Endothelial cell of umbilical vein (primary cell): ENCODE data around the gene PSME3IP1. TPM values are rescaled to one million over a fixed set of nuclear protein-coding genes. Genes with fewer than 3 reads are reported as not detected.

Experiments used
- BruUV-seq: library from RNA; stranded (reverse); fragments of 400-500 nt; replicated peaks from 2 replicates; lab custom pipeline; 2021; lab: Mats Ljungman, UMichigan
- CTCF ChIA-PET: fragments of 300-600, 350-600 bp; sonication (Branson Sonifier 250); formaldehyde crosslinking; loops from one replicate; lab custom pipeline; 2021; ENCODE audit warnings: antibody characterized with exemption, inconsistent platforms; lab: Charles Lee
- POLR2A ChIA-PET: fragments of 300-600, 350-600 bp; sonication (Branson Sonifier 250); formaldehyde crosslinking; loops from one replicate; lab custom pipeline; 2021; ENCODE audit warnings: antibody characterized with exemption, inconsistent platforms; lab: Charles Lee
- DNase-seq: peaks from one replicate; pipeline ENCODE4 v3.0.0-alpha.2; 2011; ENCODE audit warnings: low read depth, low spot score
- FAIRE-seq: peaks from 2 replicates; lab custom pipeline; 2011; peaks lifted over from hg19 to GRCh38; lab: Jason Lieb, UNC
- H2AFZ ChIP-seq: 2 replicates; pipeline ENCODE4 v1.6.0; 2012; ENCODE audit warnings: low read depth, low read length, control low read depth, inconsistent platforms
- H3K27ac ChIP-seq: 2 replicates; pipeline ENCODE4 v1.5.1; 2011; ENCODE audit warnings: low read depth, mild to moderate bottlenecking, control low read depth, low read length, moderate library complexity; ENCODE audit not compliant: insufficient read depth
- H3K27me3 ChIP-seq, 2 experiments: 2 replicates each; pipeline versions ENCODE4 v1.6.0 to v1.6.1; 2011; ENCODE audit warnings: low read length in 2 of 2, mixed read lengths in 1 of 2; ENCODE audit not compliant: control insufficient read depth in 2 of 2, insufficient read depth in 2 of 2
- H3K36me3 ChIP-seq, 2 experiments: 2 replicates in 1 of 2; 3 replicates in 1 of 2; pipeline ENCODE4 v1.5.1; 2011; ENCODE audit warnings: low read length in 2 of 2, mild to moderate bottlenecking in 1 of 2, moderate library complexity in 1 of 2; ENCODE audit not compliant: control insufficient read depth in 2 of 2, insufficient read depth in 2 of 2; ENCODE audit errors: extremely low read depth in 1 of 2
- H3K4me1 ChIP-seq: 3 replicates; pipeline ENCODE4 v1.5.1; 2011; ENCODE audit warnings: mild to moderate bottlenecking, low read length; ENCODE audit not compliant: control insufficient read depth, insufficient read depth; ENCODE audit errors: extremely low read depth
- H3K4me2 ChIP-seq: 2 replicates; pipeline ENCODE4 v1.6.1; 2011; ENCODE audit warnings: low read length, control low read depth, mixed read lengths; ENCODE audit not compliant: insufficient read depth
- H3K4me3 ChIP-seq, 3 experiments: fragments of 200-600 bp in 1 of 3; sonication (generic), shearing (Covaris generic) in 1 of 3; replicated peaks in 1 of 3; 2 replicates each; pipeline ENCODE4 v1.5.1; 2011 to 2016; ENCODE audit warnings: control low read depth in 3 of 3, low read length in 3 of 3, mild to moderate bottlenecking in 2 of 3, inconsistent platforms in 1 of 3, low read depth in 1 of 3, moderate library complexity in 1 of 3; ENCODE audit not compliant: insufficient read depth in 1 of 3
- H3K79me2 ChIP-seq: 2 replicates; pipeline ENCODE4 v1.6.0; 2012; ENCODE audit warnings: low read length, inconsistent platforms; ENCODE audit not compliant: control insufficient read depth, insufficient read depth
- H3K9ac ChIP-seq: replicated peaks from 2 replicates; pipeline ENCODE3; 2011; ENCODE audit warnings: low read length, control low read depth; ENCODE audit not compliant: insufficient read depth; ENCODE audit errors: extremely low read depth
- H3K9me1 ChIP-seq: replicated peaks from 3 replicates; pipeline ENCODE4 v1.6.0; 2011; ENCODE audit warnings: mild to moderate bottlenecking, low read length; ENCODE audit not compliant: control insufficient read depth, insufficient read depth; ENCODE audit errors: extremely low read depth
- H3K9me3 ChIP-seq: replicated peaks from 2 replicates; pipeline ENCODE4 v1.5.1; 2012; ENCODE audit warnings: low read length, inconsistent platforms; ENCODE audit not compliant: control insufficient read depth, insufficient read depth
- H4K20me1 ChIP-seq: replicated peaks from 2 replicates; pipeline ENCODE3; 2011; ENCODE audit warnings: mild to moderate bottlenecking, low read length; ENCODE audit not compliant: control insufficient read depth, insufficient read depth; ENCODE audit errors: extremely low read depth
- CTCF ChIP-seq, 2 donors: IDR thresholded peaks; 1 replicate in 1 of 2; 2 replicates in 1 of 2; pipeline ENCODE4 v1.5.1; 2011; ENCODE audit warnings: low read length in 2 of 2, mild to moderate bottlenecking in 2 of 2, moderate library complexity in 2 of 2, control low read depth in 1 of 2, inconsistent platforms in 1 of 2, low read depth in 1 of 2; ENCODE audit not compliant: insufficient read depth in 1 of 2; ENCODE audit errors: extremely low read depth in 1 of 2
- EZH2 ChIP-seq: IDR thresholded peaks from 2 replicates; pipeline ENCODE4 v1.6.1; 2012; ENCODE audit warnings: borderline replicate concordance, low read depth, mild to moderate bottlenecking, moderate library complexity, low read length, inconsistent platforms; ENCODE audit not compliant: severe bottlenecking
- FOS ChIP-seq: IDR thresholded peaks from 2 replicates; pipeline ENCODE4 v1.6.1; 2011; ENCODE audit warnings: mild to moderate bottlenecking, low read length, moderate library complexity, borderline replicate concordance; ENCODE audit not compliant: insufficient read depth
- GATA2 ChIP-seq: IDR thresholded peaks from 2 replicates; pipeline ENCODE4 v1.7.0; 2011; ENCODE audit warnings: low read depth, mild to moderate bottlenecking, moderate library complexity, mixed read lengths, low read length; ENCODE audit not compliant: insufficient read length, insufficient read depth
- JUN ChIP-seq: IDR thresholded peaks from 2 replicates; pipeline ENCODE4 v1.6.1; 2011; ENCODE audit warnings: borderline replicate concordance, low read depth; ENCODE audit not compliant: insufficient read length, insufficient read depth
- MAX ChIP-seq: IDR thresholded peaks from 2 replicates; pipeline ENCODE4 v1.6.1; 2011; ENCODE audit not compliant: insufficient read depth, insufficient read length
- MYC ChIP-seq: IDR thresholded peaks from one replicate; pipeline ENCODE4 v1.6.1; 2011; ENCODE audit warnings: mild to moderate bottlenecking, low read depth, low read length
- POLR2A ChIP-seq: IDR thresholded peaks from 2 replicates; pipeline ENCODE4 v1.6.1; 2012; ENCODE audit warnings: low read depth, mild to moderate bottlenecking, control low read depth, low read length
- POLR2AphosphoS5 ChIP-seq: IDR thresholded peaks from 2 replicates; pipeline ENCODE4 v1.6.1; 2012; ENCODE audit warnings: low read depth, mild to moderate bottlenecking, control low read depth, low read length, moderate library complexity; ENCODE audit not compliant: insufficient read depth
- dilution Hi-C: fragments of 300-500 bp; cut with MboI; formaldehyde crosslinking; loops from one replicate; pipeline ENCODE4 v1.15.0; 2019; ENCODE audit warnings: low sequenced_read_pairs; ENCODE audit not compliant: extremely low pct_ligation_motif_present
- intact Hi-C: fragments of 100-400 bp; cut with micrococcal nuclease; formaldehyde crosslinking; loops from one replicate; pipeline ENCODE4 v1.10.0; 2022
- polyA plus RNA-seq, 4 experiments: library from polyadenylated mRNA; depleted of rRNA in 3 of 4; stranded (reverse) in 3 of 4; unstranded in 1 of 4; fragments of >200 nt; gene quantifications; 2 replicates each; pipeline versions ENCODE4 v1.2.1 to v1.2.3, GENCODE V29; 2011 to 2012; ENCODE audit warnings: missing spikeins in 1 of 4
- total RNA-seq: library from RNA; stranded (reverse); gene quantifications from 2 replicates; pipeline ENCODE4 v1.2.3, GENCODE V29; 2021

PSME3IP1 gene
- total and polyA plus RNA-seq, 2 donors (not counting 3 experiments of a cell fraction or from before 2014, with no cell fraction given): 86.2 to 91.8 TPM

- no peak overlapping the region for H3K4me3 ChIP-seq
- no peaks in the 10 kb centered on the region for H4K20me1 ChIP-seq
- ChIA-PET CTCF (interaction anchor here (0.9 kb wide), 1 partner anchor 221 kb away, joined by 3 read pairs; no protein-coding TSS in a partner anchor), POLR2A (no interaction called here)
- H3K27me3 ChIP-seq: no peaks in the 10 kb centered on the region
- no peak overlapping the region for H3K27ac ChIP-seq
- TF ChIP-seq MYC (no peak), FOS (no peak), MAX (no peak), POLR2AphosphoS5 (no peak), CTCF (IDR thresholded peaks at IDR 0.05; ENCODE audit: extremely low read depth in 1 of 2, insufficient read depth in 1 of 2, low read depth in 1 of 2, low read length in 2 of 2) (no peak), POLR2A (no peak), GATA2 (no peak), EZH2 (no peak), JUN (no peak)
- H3K9ac ChIP-seq: no peak overlapping the region
- no peak overlapping the region for H3K4me2 ChIP-seq
- DNase-seq (no peak), FAIRE-seq (no peak)
- H3K36me3 ChIP-seq: no peaks in the 10 kb centered on the region
- H3K9me3 ChIP-seq: no peaks in the 10 kb centered on the region
- dilution Hi-C loops (no loop called here), intact Hi-C loops (no loop called here)
- no TSS peak for BruUV-seq
- peaks cover 43% of the 10 kb centered on the region for H3K4me1 ChIP-seq
- no peak overlapping the region for H2AFZ ChIP-seq
- peaks cover 58% of the 10 kb centered on the region for H3K79me2 ChIP-seq
- no peaks in the 10 kb centered on the region for H3K9me1 ChIP-seq
Measured at GRCh38 chr16:57196753-57197152, 10.9 kb upstream of the PSME3IP1 start.
